H1 (cell line): ENCODE results near the gene TRIM32. TPM values are rescaled to one million over a fixed set of nuclear protein-coding genes. Genes with fewer than 3 reads are reported as not detected.

Experiments
- CTCF ChIA-PET: fragments of 300-600 bp; sonication (Branson Sonifier 250); formaldehyde crosslinking; loops from one replicate; lab custom pipeline; 2021; ENCODE audit not compliant: partially characterized antibody; lab: Charles Lee
- POLR2A ChIA-PET: fragments of 300-600 bp; sonication (Branson Sonifier 250); formaldehyde crosslinking; loops from one replicate; lab custom pipeline; 2021; ENCODE audit warnings: inconsistent platforms; ENCODE audit not compliant: partially characterized antibody; lab: Charles Lee
- DNase-seq, 2 experiments: peaks; one replicate each; pipeline versions ENCODE4 v3.0.0 to v3.0.0-alpha.2; 2010 to 2022; ENCODE audit warnings: low spot score in 2 of 2, low read depth in 1 of 2, mixed read lengths in 1 of 2
- FAIRE-seq: peaks from 2 replicates; lab custom pipeline; 2011; peaks lifted over from hg19 to GRCh38; lab: Jason Lieb, UNC
- H2AFZ ChIP-seq: 2 replicates; pipeline ENCODE4 v1.8.1; 2012; ENCODE audit warnings: low read length, inconsistent platforms
- H2AK5ac ChIP-seq: 2 replicates; pipeline ENCODE4 v1.6.1; 2013; ENCODE audit warnings: low read depth, low read length
- H2BK120ac ChIP-seq: replicated peaks from 2 replicates; pipeline ENCODE3; 2013; ENCODE audit warnings: low read depth, low read length, inconsistent platforms
- H2BK12ac ChIP-seq: 2 replicates; pipeline ENCODE4 v1.6.1; 2013; ENCODE audit warnings: low read depth, low read length
- H2BK15ac ChIP-seq: 2 replicates; pipeline ENCODE4 v1.6.1; 2013; ENCODE audit warnings: low read length
- H2BK20ac ChIP-seq: 2 replicates; pipeline ENCODE4 v1.6.1; 2013; ENCODE audit warnings: low read length
- H2BK5ac ChIP-seq: 2 replicates; pipeline ENCODE4 v1.6.1; 2013; ENCODE audit warnings: low read depth, low read length
- H3K14ac ChIP-seq: 2 replicates; pipeline ENCODE4 v1.6.1; 2013; ENCODE audit warnings: inconsistent platforms; ENCODE audit not compliant: insufficient read length
- H3K18ac ChIP-seq: 2 replicates; pipeline ENCODE4 v1.6.1; 2013; ENCODE audit warnings: low read length; ENCODE audit errors: extremely low read depth
- H3K23ac ChIP-seq: 2 replicates; pipeline ENCODE4 v1.6.1; 2013; ENCODE audit warnings: inconsistent platforms; ENCODE audit not compliant: insufficient read length
- H3K23me2 ChIP-seq: 2 replicates; pipeline ENCODE4 v1.6.1; 2013; ENCODE audit warnings: low read depth, low read length
- H3K27ac ChIP-seq: 2 replicates; pipeline ENCODE4 v1.6.1; 2011; ENCODE audit warnings: low read depth, low read length, inconsistent platforms
- H3K27me3 ChIP-seq, 4 experiments: replicated peaks in 1 of 4; 1 replicate in 1 of 4; 2 replicates in 3 of 4; pipeline versions ENCODE4 v1.6.1 to v1.8.1; 2011 to 2013; ENCODE audit warnings: low read length in 3 of 4, mild to moderate bottlenecking in 3 of 4, inconsistent platforms in 2 of 4, mixed read lengths in 2 of 4, moderate library complexity in 1 of 4; ENCODE audit not compliant: control insufficient read depth in 3 of 4, insufficient read depth in 3 of 4; ENCODE audit errors: extremely low read depth in 1 of 4
- H3K36me3 ChIP-seq, 4 experiments: 2 replicates each; pipeline versions ENCODE4 v1.6.1 to v1.8.1; 2011 to 2013; ENCODE audit warnings: mild to moderate bottlenecking in 4 of 4, low read length in 3 of 4, moderate library complexity in 2 of 4, control low read depth in 1 of 4, inconsistent platforms in 1 of 4; ENCODE audit not compliant: insufficient read depth in 4 of 4, control insufficient read depth in 2 of 4
- H3K4ac ChIP-seq: replicated peaks from 2 replicates; pipeline ENCODE3; 2013; ENCODE audit warnings: low read length, low read depth, mixed read lengths, inconsistent platforms; ENCODE audit not compliant: insufficient read length
- H3K4me1 ChIP-seq, 4 experiments: replicated peaks in 1 of 4; 1 replicate in 1 of 4; 2 replicates in 3 of 4; pipeline versions ENCODE4 v1.6.1 to v1.8.1; 2011 to 2013; ENCODE audit warnings: low read length in 3 of 4, inconsistent platforms in 2 of 4, mixed read lengths in 1 of 4; ENCODE audit not compliant: insufficient read depth in 4 of 4, control insufficient read depth in 3 of 4
- H3K4me2 ChIP-seq, 2 experiments: 2 replicates each; pipeline versions ENCODE4 v1.6.1 to v1.8.1; 2011 to 2013; ENCODE audit warnings: low read depth in 2 of 2, low read length in 2 of 2, control low read depth in 1 of 2, inconsistent platforms in 1 of 2, mild to moderate bottlenecking in 1 of 2; ENCODE audit not compliant: insufficient read depth in 1 of 2
- H3K4me3 ChIP-seq, 4 experiments: fragments of 200-600, 300-600 bp in 1 of 4; sonication (generic), shearing (Covaris generic), sonication (Bioruptor Twin) in 1 of 4; 2 replicates each; pipeline versions ENCODE4 v1.5.1 to v1.8.1; 2011 to 2016; ENCODE audit warnings: low read length in 4 of 4, low read depth in 3 of 4, control low read depth in 2 of 4, inconsistent platforms in 2 of 4, mild to moderate bottlenecking in 2 of 4, mixed read lengths in 1 of 4, moderate library complexity in 1 of 4; ENCODE audit not compliant: insufficient read depth in 2 of 4; ENCODE audit errors: extremely low read depth in 1 of 4
- H3K56ac ChIP-seq: replicated peaks from 2 replicates; pipeline ENCODE3; 2013; ENCODE audit warnings: low read depth, mild to moderate bottlenecking, mixed read lengths, low read length, inconsistent platforms; ENCODE audit not compliant: insufficient read length
- H3K79me1 ChIP-seq: 2 replicates; pipeline ENCODE4 v1.6.1; 2013; ENCODE audit warnings: low read depth, low read length, control low read depth
- H3K79me2 ChIP-seq, 2 experiments: 2 replicates each; pipeline versions ENCODE4 v1.6.1 to v1.8.1; 2012 to 2013; ENCODE audit warnings: low read length in 2 of 2, mild to moderate bottlenecking in 2 of 2, inconsistent platforms in 1 of 2; ENCODE audit not compliant: insufficient read depth in 2 of 2, control insufficient read depth in 1 of 2
- H3K9ac ChIP-seq, 4 experiments: replicated peaks in 1 of 4; 1 replicate in 1 of 4; 2 replicates in 3 of 4; pipeline versions ENCODE4 v1.6.1 to v1.8.1; 2011 to 2013; ENCODE audit warnings: low read depth in 3 of 4, low read length in 3 of 4, control low read depth in 2 of 4, mild to moderate bottlenecking in 2 of 4, moderate library complexity in 2 of 4, inconsistent platforms in 1 of 4; ENCODE audit errors: extremely low read depth in 1 of 4
- H3K9me3 ChIP-seq, 2 experiments: 2 replicates each; pipeline versions ENCODE4 v1.6.1 to v1.8.1; 2012 to 2013; ENCODE audit warnings: mild to moderate bottlenecking in 2 of 2, moderate library complexity in 2 of 2, control low read depth in 1 of 2, inconsistent platforms in 1 of 2, low read depth in 1 of 2, low read length in 1 of 2, mixed read lengths in 1 of 2; ENCODE audit not compliant: insufficient read depth in 2 of 2
- H4K20me1 ChIP-seq, 2 experiments: replicated peaks in 1 of 2; 2 replicates each; pipeline versions ENCODE3 to v1.8.1; 2011 to 2013; ENCODE audit warnings: inconsistent platforms in 2 of 2, low read length in 2 of 2, mild to moderate bottlenecking in 1 of 2; ENCODE audit not compliant: insufficient read depth in 2 of 2, control insufficient read depth in 1 of 2
- H4K5ac ChIP-seq: 2 replicates; pipeline ENCODE4 v1.6.1; 2013; ENCODE audit warnings: low read length, low read depth, mixed read lengths, inconsistent platforms; ENCODE audit not compliant: insufficient read length
- H4K8ac ChIP-seq: 2 replicates; pipeline ENCODE4 v1.8.0; 2013; ENCODE audit warnings: mild to moderate bottlenecking, moderate library complexity, low read length, inconsistent platforms; ENCODE audit not compliant: insufficient read depth; ENCODE audit errors: extremely low read depth
- H4K91ac ChIP-seq: replicated peaks from 2 replicates; pipeline ENCODE3; 2013; ENCODE audit warnings: low read length, mixed read lengths, inconsistent platforms; ENCODE audit not compliant: insufficient read length
- ATF2 ChIP-seq: IDR thresholded peaks from 2 replicates; pipeline ENCODE4 v1.6.1; 2012; ENCODE audit warnings: low read length, inconsistent platforms
- CBX5 ChIP-seq: fragments of 300-800, 300-1000 bp; sonication (generic); IDR thresholded peaks from 2 replicates; pipeline ENCODE4 v1.7.1; 2016; ENCODE audit warnings: antibody characterized with exemption, low read length, low read depth
- E2F6 ChIP-seq: IDR thresholded peaks from 2 replicates; pipeline ENCODE4 v1.6.1; 2012; ENCODE audit warnings: inconsistent platforms
- KDM1A ChIP-seq: fragments of 200-600, 300-600 bp; sonication (generic); IDR thresholded peaks from 2 replicates; pipeline ENCODE4 v1.7.1; 2016; ENCODE audit warnings: mild to moderate bottlenecking, low read length, borderline replicate concordance
- KDM4A ChIP-seq: IDR thresholded peaks from one replicate; pipeline ENCODE4 v1.7.1; 2012; ENCODE audit warnings: low read depth, mild to moderate bottlenecking, moderate library complexity, low read length, inconsistent platforms; ENCODE audit not compliant: severe bottlenecking
- POU5F1 ChIP-seq: IDR thresholded peaks from 2 replicates; pipeline ENCODE4 v1.6.1; 2011; ENCODE audit warnings: low read depth, mild to moderate bottlenecking, low read length, moderate library complexity
- RBBP5 ChIP-seq: IDR thresholded peaks from 2 replicates; pipeline ENCODE4 v1.7.1; 2012; ENCODE audit warnings: low read depth, mild to moderate bottlenecking, inconsistent platforms, low read length, moderate library complexity, borderline replicate concordance
- SIRT6 ChIP-seq: IDR thresholded peaks from one replicate; pipeline ENCODE4 v1.7.1; 2012; ENCODE audit warnings: low read length, inconsistent platforms
- SP4 ChIP-seq: IDR thresholded peaks from 2 replicates; pipeline ENCODE4 v1.6.1; 2012; ENCODE audit warnings: low read length, inconsistent platforms
- SUZ12 ChIP-seq: fragments of 200-600 bp; sonication (generic); IDR thresholded peaks from 2 replicates; pipeline ENCODE4 v1.6.1; 2012; ENCODE audit warnings: mild to moderate bottlenecking, inconsistent platforms, low read length, moderate library complexity, mixed read lengths
- TCF12 ChIP-seq: IDR thresholded peaks from 2 replicates; pipeline ENCODE4 v1.6.1; 2011; ENCODE audit warnings: low read depth, mild to moderate bottlenecking, low read length
- YY1 ChIP-seq: IDR thresholded peaks from 2 replicates; pipeline ENCODE4 v1.6.1; 2011; ENCODE audit warnings: low read depth, mild to moderate bottlenecking, low read length
- WGBS, 2 experiments: shearing (Covaris generic) in 1 of 2; methylation state at CpG; one replicate each; pipeline versions ENCODE4 v1.1.6 to v1.1.7; 2013 to 2015; ENCODE audit warnings: low lambda C conversion rate in 2 of 2, mixed read lengths in 2 of 2, inconsistent platforms in 1 of 2, low coverage in 1 of 2, missing lambda C conversion rate in 1 of 2; ENCODE audit not compliant: insufficient replicate concordance in 2 of 2, insufficient coverage in 1 of 2, insufficient read length in 1 of 2; ENCODE audit errors: extremely low coverage in 1 of 2, missing lambda C conversion rate in 1 of 2; 5-methylcytosine and 5-hydroxymethylcytosine counted together
- polyA plus RNA-seq, 7 experiments: library from polyadenylated mRNA; depleted of rRNA in 3 of 7; stranded (reverse) in 5 of 7; unstranded in 2 of 7; fragments of >200 nt in 5 of 7; fragments of 200-250 nt in 2 of 7; gene quantifications; 1 replicate in 5 of 7; 2 replicates in 1 of 7; 4 replicates in 1 of 7; pipeline versions ENCODE4 v1.2.1 to v1.2.3, GENCODE V29; 2011 to 2013; ENCODE audit warnings: missing spikeins in 2 of 7, mixed read lengths in 2 of 7
- total RNA-seq: library from RNA; stranded (reverse); fragmentation: NEBNext Ultra II Directional; extraction: Animal tissue kit (Norgen Biotek cat#: 25700); gene quantifications from 2 replicates; pipeline ENCODE4 v1.2.1, GENCODE V29; 2021

TRIM32 gene
- total and polyA plus RNA-seq, 2 of the 8 experiments (the other 6 are each of a cell fraction or from before 2014, with no cell fraction given) = 10.5 to 17.3 TPM

GRCh38 chr9:116697887-116698286, 10.8 kb downstream of the TRIM32 start:
- Histone ChIP-seq H2BK5ac (no peak overlapping the region), H3K36me3 (peaks cover 0 to 32% (median 17%) of the 10 kb centered on the region in 4 experiments; a peak in 6 of 8 replicates), H3K79me1 (no peaks in the 10 kb centered on the region; the same call in 1 of the 2 replicates), H2BK120ac (no peak overlapping the region), H4K5ac (no peak overlapping the region), H3K18ac (no peak overlapping the region), H2AK5ac (no peak overlapping the region), H3K23me2 (no peaks in the 10 kb centered on the region), H3K23ac (no peak overlapping the region), H3K14ac (no peak overlapping the region), H2AFZ (no peak overlapping the region), H3K4me3 (no peak overlapping the region), H3K4ac (no peak overlapping the region), H3K27me3 (no peaks in the 10 kb centered on the region), H4K91ac (no peak overlapping the region), H2BK20ac (no peak overlapping the region), H2BK12ac (no peak overlapping the region), H3K79me2 (peaks cover 0 to 7% of the 10 kb centered on the region in 2 experiments; a peak in 1 of 4 replicates), H3K56ac (no peak overlapping the region), H3K9ac (no peak overlapping the region), H3K27ac (no peak overlapping the region), H3K9me3 (no peaks in the 10 kb centered on the region), H3K4me2 (no peak overlapping the region), H3K4me1 (no peaks in the 10 kb centered on the region), H4K8ac (no peak overlapping the region; the same call in 1 of the 2 replicates), H4K20me1 (peaks cover 0 to 4% of the 10 kb centered on the region in 2 experiments), H2BK15ac (no peak overlapping the region)
- WGBS, 2 experiments = 94% methylated on average over 9 of the region's 16 CpGs; no CpG with 5 or more reads in 1 of the 2 experiments
- DNase-seq = no peak
- CTCF ChIA-PET = interaction anchor here (1.3 to 2.2 kb wide), 2 partner anchors 9 to 162 kb away, joined by 3 to 7 read pairs; no protein-coding TSS in a partner anchor
- FAIRE-seq = no peak
- POLR2A ChIA-PET = interaction anchor here (0.9 to 1.3 kb wide), 3 partner anchors 9 to 12 kb away, joined by 3 read pairs; no protein-coding TSS in a partner anchor
- no peak for TF ChIP-seq YY1
- TF ChIP-seq E2F6 = no peak
- no peak for TF ChIP-seq KDM4A
- no peak for TF ChIP-seq CBX5
- no peak for TF ChIP-seq SUZ12
- no peak for TF ChIP-seq SIRT6
- no peak for TF ChIP-seq RBBP5
- no peak for TF ChIP-seq TCF12
- no peak for TF ChIP-seq SP4
- TF ChIP-seq ATF2 = no peak
- TF ChIP-seq KDM1A = no peak
- no peak for TF ChIP-seq POU5F1
